Measurements from ENCODE around the gene FAM229B.

Gene FAM229B

DNA sequence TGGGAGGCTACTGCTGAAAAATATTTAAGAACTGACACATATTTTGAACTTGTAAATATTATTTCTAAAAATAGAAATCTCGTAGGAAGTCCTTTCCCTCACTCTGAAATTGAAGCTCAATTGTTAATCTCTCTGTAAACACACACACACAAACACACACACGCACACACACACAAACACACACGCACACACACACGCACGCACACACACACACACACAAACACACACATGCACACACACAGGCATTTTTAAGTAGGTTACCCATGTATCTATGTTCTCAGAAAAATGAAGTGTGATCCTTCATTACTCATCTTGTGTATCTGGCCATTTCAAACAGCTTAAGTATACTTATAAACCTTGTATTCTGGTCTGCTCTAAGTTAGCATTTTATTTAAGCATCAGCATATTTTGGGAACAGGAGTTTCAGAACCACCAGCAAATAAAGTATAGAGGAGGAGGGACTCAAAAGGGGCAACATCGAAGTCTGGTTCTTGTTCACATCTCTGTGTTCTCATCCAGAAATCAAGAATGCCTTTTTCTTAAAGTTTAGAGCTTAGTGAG lies 21.9 kb upstream of the FAM229B start:
- DNase-seq (ENCODE audit: low read depth): no peak
- no peak overlapping the region for H3K4me3 ChIP-seq (ENCODE audit: low read depth, low read length)
- TF ChIP-seq, protein P1, sequence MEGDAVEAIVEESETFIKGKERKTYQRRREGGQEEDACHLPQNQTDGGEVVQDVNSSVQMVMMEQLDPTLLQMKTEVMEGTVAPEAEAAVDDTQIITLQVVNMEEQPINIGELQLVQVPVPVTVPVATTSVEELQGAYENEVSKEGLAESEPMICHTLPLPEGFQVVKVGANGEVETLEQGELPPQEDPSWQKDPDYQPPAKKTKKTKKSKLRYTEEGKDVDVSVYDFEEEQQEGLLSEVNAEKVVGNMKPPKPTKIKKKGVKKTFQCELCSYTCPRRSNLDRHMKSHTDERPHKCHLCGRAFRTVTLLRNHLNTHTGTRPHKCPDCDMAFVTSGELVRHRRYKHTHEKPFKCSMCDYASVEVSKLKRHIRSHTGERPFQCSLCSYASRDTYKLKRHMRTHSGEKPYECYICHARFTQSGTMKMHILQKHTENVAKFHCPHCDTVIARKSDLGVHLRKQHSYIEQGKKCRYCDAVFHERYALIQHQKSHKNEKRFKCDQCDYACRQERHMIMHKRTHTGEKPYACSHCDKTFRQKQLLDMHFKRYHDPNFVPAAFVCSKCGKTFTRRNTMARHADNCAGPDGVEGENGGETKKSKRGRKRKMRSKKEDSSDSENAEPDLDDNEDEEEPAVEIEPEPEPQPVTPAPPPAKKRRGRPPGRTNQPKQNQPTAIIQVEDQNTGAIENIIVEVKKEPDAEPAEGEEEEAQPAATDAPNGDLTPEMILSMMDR (IDR thresholded peaks at IDR 0.05; ENCODE audit: control insufficient read depth, extremely low read depth, insufficient read depth): no peak

- DNase-seq (ENCODE audit: low read depth): no peak
- H3K4me3 ChIP-seq (ENCODE audit: low read depth, low read length): no peak overlapping the region
- TF ChIP-seq, protein P1 (IDR thresholded peaks at IDR 0.05; ENCODE audit: control insufficient read depth, extremely low read depth, insufficient read depth): no peak
These were observed 20.8 kb upstream of the FAM229B start for GRCh38 chr6:112066606-112067005.

- no peak for DNase-seq (ENCODE audit: low read depth)
- H3K4me3 ChIP-seq (ENCODE audit: low read depth, low read length): no peak overlapping the region
- TF ChIP-seq, protein P1 (IDR thresholded peaks at IDR 0.05; ENCODE audit: control insufficient read depth, extremely low read depth, insufficient read depth): no peak
These were observed 5.8 kb upstream of the FAM229B start for GRCh38 chr6:112081569-112081968.

DNA sequence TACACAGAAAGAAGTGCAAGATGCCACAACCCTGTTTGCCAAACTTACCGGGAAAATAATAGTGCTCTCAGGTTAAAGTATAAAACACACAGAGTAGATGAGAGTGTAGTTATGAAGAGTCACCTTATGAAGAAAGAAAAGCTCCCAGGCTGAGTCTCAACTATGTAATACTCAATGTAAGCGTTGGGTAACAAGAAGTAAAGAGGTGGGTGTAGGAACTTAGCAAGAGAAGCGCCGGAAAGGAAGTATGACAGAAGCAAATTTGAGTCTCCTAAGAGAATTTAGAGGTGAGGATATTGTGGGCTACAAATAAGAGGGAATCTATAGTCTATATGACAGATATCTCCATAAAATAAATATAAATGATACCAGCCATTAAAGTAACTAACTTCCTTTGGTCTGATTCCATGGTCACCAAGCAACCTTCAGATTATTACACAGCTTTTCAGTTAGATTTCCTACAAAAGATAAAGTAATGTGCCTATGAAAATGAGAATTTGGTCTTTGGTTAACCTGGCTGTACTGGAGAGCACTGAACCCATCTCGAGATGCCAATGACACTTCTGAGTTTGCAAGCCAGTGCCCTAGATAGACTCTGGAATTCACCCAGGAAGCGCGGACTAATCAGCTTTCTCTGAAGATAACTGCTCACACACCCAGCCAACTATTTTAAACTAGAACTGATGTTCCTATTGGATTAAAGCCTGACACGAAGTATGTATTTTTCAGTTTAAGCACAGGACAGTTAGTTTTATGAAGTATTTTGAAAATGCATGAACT lies 1.9 kb upstream of the FAM229B start:
- H3K4me3 ChIP-seq (ENCODE audit: low read depth, low read length): no peak overlapping the region
- no peak for DNase-seq (ENCODE audit: low read depth)
- TF ChIP-seq, protein P1 (IDR thresholded peaks at IDR 0.05; ENCODE audit: control insufficient read depth, extremely low read depth, insufficient read depth): no peak

GRCh38 chr6:112086744-112087135 lies 651 bp upstream of the FAM229B start:
- peak overlapping the region; percentile 84 for H3K4me3 ChIP-seq (ENCODE audit: low read depth, low read length)
- TF ChIP-seq, protein P1 (IDR thresholded peaks at IDR 0.05; ENCODE audit: control insufficient read depth, extremely low read depth, insufficient read depth): 0 out of 2 replicates have a peak, but pooled peaks have one; percentile 26
- peak; percentile 11 for DNase-seq (ENCODE audit: low read depth)

GRCh38 chr6:112087916-112088315 lies 525 bp downstream of the FAM229B start:
- no peak for DNase-seq (ENCODE audit: low read depth)
- TF ChIP-seq, protein P1 (IDR thresholded peaks at IDR 0.05; ENCODE audit: control insufficient read depth, extremely low read depth, insufficient read depth): no peak
- H3K4me3 ChIP-seq (ENCODE audit: low read depth, low read length): peak overlapping the region; percentile 84

All from LNCaP clone FGC (cell line).